ENCODE results near the gene LELP1. TPM values are rescaled to one million over a fixed set of nuclear protein-coding genes. Genes with fewer than 3 reads are reported as not detected.
"Not testable (repeated sequence)": the region's sequence is repeated elsewhere in the genome, so short reads cannot be mapped to it uniquely, and the experiment has no call there.

LELP1 gene
- total RNA-seq, 1 experiment from 2014 or later = not detected

GRCh38 chr1:153174624-153175023 is 28.6 kb upstream of the LELP1 start:
- peaks cover 13% of the 10 kb centered on the region for H3K27me3 Mint-ChIP-seq (ENCODE audit: insufficient read depth, unreplicated experiment)
- intact Hi-C loops (cut with micrococcal nuclease; ENCODE audit: unreplicated experiment) = no loop called here
- TF ChIP-seq CTCF (IDR thresholded peaks at IDR 0.05; ENCODE audit: insufficient read depth in 1 of 2, low read depth in 1 of 2, low read length in 1 of 2, severe bottlenecking in 1 of 2, unreplicated experiment in 1 of 2) = no peak
- BruUV-seq (replicated peaks) = no TSS peak
- no peak for DNase-seq
- H3K27ac Mint-ChIP-seq (ENCODE audit: unreplicated experiment) = no peak overlapping the region
- POLR2A ChIA-PET = no interaction called here
- H3K36me3 Mint-ChIP-seq (ENCODE audit: insufficient read depth, unreplicated experiment) = no peaks in the 10 kb centered on the region
- no peaks in the 10 kb centered on the region for H3K4me1 ChIP-seq
- H3K9me3 Mint-ChIP-seq (ENCODE audit: unreplicated experiment) = no peaks in the 10 kb centered on the region
- CTCF ChIA-PET = no interaction called here
- no peaks in the 10 kb centered on the region for H3K4me1 Mint-ChIP-seq (ENCODE audit: low read depth, unreplicated experiment)
- H3K4me3 ChIP-seq (ENCODE audit: low read depth, low read length) = no peak overlapping the region
- H3K9me3 ChIP-seq = no peaks in the 10 kb centered on the region
- no peaks in the 10 kb centered on the region for H3K36me3 ChIP-seq (ENCODE audit: control insufficient read depth, insufficient read depth, low read length)
- no peak overlapping the region for H3K4me3 Mint-ChIP-seq (ENCODE audit: unreplicated experiment)
- no peaks in the 10 kb centered on the region for H3K27me3 ChIP-seq (replicated peaks; ENCODE audit: control insufficient read depth, insufficient read depth, low read length)

GRCh38 chr1:153178922-153179321 is 24.3 kb upstream of the LELP1 start:
- no peak for TF ChIP-seq CTCF (IDR thresholded peaks at IDR 0.05; ENCODE audit: insufficient read depth in 1 of 2, low read depth in 1 of 2, low read length in 1 of 2, severe bottlenecking in 1 of 2, unreplicated experiment in 1 of 2)
- ChIA-PET POLR2A (no interaction called here), CTCF (no interaction called here)
- Histone ChIP-seq H3K9me3 (no peaks in the 10 kb centered on the region), H3K4me1 (no peaks in the 10 kb centered on the region), H3K27me3 (replicated peaks; ENCODE audit: control insufficient read depth, insufficient read depth, low read length) (no peaks in the 10 kb centered on the region), H3K4me3 (ENCODE audit: low read depth, low read length) (no peak overlapping the region), H3K36me3 (ENCODE audit: control insufficient read depth, insufficient read depth, low read length) (no peaks in the 10 kb centered on the region)
- Mint-ChIP-seq H3K27me3 (ENCODE audit: insufficient read depth, unreplicated experiment) (peaks cover 5% of the 10 kb centered on the region), H3K4me3 (ENCODE audit: unreplicated experiment) (no peak overlapping the region), H3K36me3 (ENCODE audit: insufficient read depth, unreplicated experiment) (no peaks in the 10 kb centered on the region), H3K9me3 (ENCODE audit: unreplicated experiment) (no peaks in the 10 kb centered on the region), H3K4me1 (ENCODE audit: low read depth, unreplicated experiment) (no peaks in the 10 kb centered on the region), H3K27ac (ENCODE audit: unreplicated experiment) (no peak overlapping the region)
- intact Hi-C loops (cut with micrococcal nuclease; ENCODE audit: unreplicated experiment) = no loop called here
- DNase-seq = no peak
- BruUV-seq (replicated peaks) = no TSS peak

- no peak for TF ChIP-seq CTCF (IDR thresholded peaks at IDR 0.05; ENCODE audit: insufficient read depth in 1 of 2, low read depth in 1 of 2, low read length in 1 of 2, severe bottlenecking in 1 of 2, unreplicated experiment in 1 of 2)
- H3K27me3 ChIP-seq (replicated peaks; ENCODE audit: control insufficient read depth, insufficient read depth, low read length) = no peaks in the 10 kb centered on the region
- H3K9me3 ChIP-seq = no peaks in the 10 kb centered on the region
- intact Hi-C loops (cut with micrococcal nuclease; ENCODE audit: unreplicated experiment) = no loop called here
- no TSS peak for BruUV-seq (replicated peaks)
- no peak for DNase-seq
- Mint-ChIP-seq H3K4me1 (ENCODE audit: low read depth, unreplicated experiment) (no peaks in the 10 kb centered on the region), H3K4me3 (ENCODE audit: unreplicated experiment) (no peak overlapping the region), H3K36me3 (ENCODE audit: insufficient read depth, unreplicated experiment) (no peaks in the 10 kb centered on the region), H3K27ac (ENCODE audit: unreplicated experiment) (no peak overlapping the region), H3K27me3 (ENCODE audit: insufficient read depth, unreplicated experiment) (peaks cover 7% of the 10 kb centered on the region), H3K9me3 (ENCODE audit: unreplicated experiment) (peaks cover 6% of the 10 kb centered on the region)
- no peak overlapping the region for H3K4me3 ChIP-seq (ENCODE audit: low read depth, low read length)
- ChIA-PET CTCF (no interaction called here), POLR2A (no interaction called here)
- H3K4me1 ChIP-seq = no peaks in the 10 kb centered on the region
- H3K36me3 ChIP-seq (ENCODE audit: control insufficient read depth, insufficient read depth, low read length) = no peaks in the 10 kb centered on the region
Measured at GRCh38 chr1:153180556-153180955, 22.7 kb upstream of the LELP1 start.

- H3K9me3 ChIP-seq; H3K27me3 ChIP-seq (replicated peaks; ENCODE audit: control insufficient read depth, insufficient read depth, low read length); BruUV-seq (replicated peaks); H3K4me1 Mint-ChIP-seq (ENCODE audit: low read depth, unreplicated experiment); H3K36me3 ChIP-seq (ENCODE audit: control insufficient read depth, insufficient read depth, low read length); H3K4me3 ChIP-seq (ENCODE audit: low read depth, low read length); H3K4me3 Mint-ChIP-seq (ENCODE audit: unreplicated experiment); DNase-seq; CTCF ChIA-PET; H3K36me3 Mint-ChIP-seq (ENCODE audit: insufficient read depth, unreplicated experiment); H3K27ac Mint-ChIP-seq (ENCODE audit: unreplicated experiment); H3K4me1 ChIP-seq; POLR2A ChIA-PET; intact Hi-C loops (cut with micrococcal nuclease; ENCODE audit: unreplicated experiment): not testable (repeated sequence)
- Mint-ChIP-seq H3K9me3 (ENCODE audit: unreplicated experiment) (peaks cover 15% of the 10 kb centered on the region), H3K27me3 (ENCODE audit: insufficient read depth, unreplicated experiment) (peaks cover 11% of the 10 kb centered on the region)
Measured at GRCh38 chr1:153188301-153188700, 14.9 kb upstream of the LELP1 start.

All from Caco-2 (cell line).